IPS DF 4.7 (cell line): Measurements from ENCODE around the gene NTM.

Experiments
- DNase-seq: peaks from one replicate; pipeline ENCODE4 v3.0.0-alpha.2; 2013; ENCODE audit warnings: low spot score; ENCODE audit errors: extremely low read depth

The NTM gene

DNA sequence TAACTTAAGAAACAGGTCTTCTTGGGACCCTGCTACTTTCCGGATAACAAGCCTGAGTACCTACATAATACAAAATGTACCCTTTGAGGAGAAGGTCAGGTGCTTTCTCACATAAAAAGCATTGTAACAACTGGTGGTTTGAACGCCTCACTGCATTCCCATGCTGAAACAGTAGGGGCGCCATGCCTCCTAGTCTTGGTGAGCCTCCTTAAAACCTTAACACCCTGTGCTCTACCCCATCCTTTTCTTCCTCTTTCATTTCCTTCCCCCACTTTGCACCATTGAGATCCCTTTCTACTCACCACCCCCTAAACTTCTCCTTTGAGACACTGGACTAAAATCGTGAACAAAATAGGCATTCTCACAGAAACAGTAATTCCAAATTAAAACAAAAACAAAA lies 729.3 kb downstream of the NTM start:
- DNase-seq: no peak

DNA sequence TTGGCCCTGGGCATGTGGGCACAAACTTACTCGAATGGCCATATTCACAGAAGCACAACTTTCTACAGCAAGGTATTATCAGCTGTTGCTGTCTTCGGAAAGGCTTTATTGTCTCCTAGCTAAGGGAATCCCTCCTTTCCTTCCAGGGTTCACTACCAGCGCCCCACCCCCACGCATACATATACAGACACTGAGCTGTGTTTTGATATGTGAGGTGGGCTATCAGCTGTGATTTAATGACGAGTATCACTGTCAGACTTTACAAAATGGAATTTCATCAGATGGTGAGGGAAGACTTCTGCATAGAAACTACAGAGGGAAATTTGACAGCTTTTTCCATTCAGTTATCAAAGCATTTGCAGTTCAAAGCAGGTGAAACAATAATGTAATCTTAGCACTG lies 730.2 kb downstream of the NTM start:
- DNase-seq: no peak

DNA sequence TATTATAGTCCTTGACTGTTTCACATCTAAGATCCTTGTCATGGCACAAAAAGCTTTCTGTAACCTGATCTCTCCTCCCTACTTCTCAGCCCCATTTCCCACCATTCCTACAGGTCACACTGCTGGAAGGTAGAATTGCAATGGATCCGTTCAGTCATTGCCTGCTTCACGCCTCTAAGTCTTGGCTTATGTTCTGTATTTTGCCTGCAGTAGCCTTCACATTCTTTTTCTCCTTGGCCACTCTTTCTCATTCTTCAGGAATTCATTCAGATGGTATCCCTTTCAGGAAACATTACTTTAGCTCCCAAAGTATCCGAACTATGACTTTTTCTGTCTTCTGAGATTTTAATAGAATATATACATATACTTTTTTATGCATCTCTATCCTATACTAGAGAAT lies 731.5 kb downstream of the NTM start:
- DNase-seq: no peak

- DNase-seq: no peak
Observed at GRCh38 chr11:132103021-132103420, 732.6 kb downstream of the NTM start.

GRCh38 chr11:132106096-132106982 lies 735.9 kb downstream of the NTM start:
- no peak for DNase-seq

DNA sequence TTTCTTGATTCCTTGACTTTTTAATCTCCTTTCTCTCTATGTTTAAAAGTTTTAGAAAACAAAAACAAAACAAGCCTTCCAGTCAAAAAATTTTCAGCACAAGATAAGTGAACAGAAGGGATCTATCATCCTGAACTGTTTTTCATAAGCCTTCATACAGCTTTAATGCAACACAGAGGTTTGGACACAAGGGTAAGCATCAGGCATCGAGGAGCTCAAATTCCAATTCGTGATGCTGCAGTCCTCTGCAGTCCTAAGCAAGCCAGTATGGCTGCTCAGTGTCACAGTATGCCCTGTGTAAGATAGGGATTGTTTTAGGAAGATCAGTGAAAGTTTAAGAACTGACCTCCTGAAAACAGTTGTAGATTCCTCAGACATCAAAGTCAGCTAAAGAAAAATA lies 740.9 kb downstream of the NTM start:
- no peak for DNase-seq

GRCh38 chr11:132111838-132112237 lies 741.4 kb downstream of the NTM start:
- no peak for DNase-seq

DNA sequence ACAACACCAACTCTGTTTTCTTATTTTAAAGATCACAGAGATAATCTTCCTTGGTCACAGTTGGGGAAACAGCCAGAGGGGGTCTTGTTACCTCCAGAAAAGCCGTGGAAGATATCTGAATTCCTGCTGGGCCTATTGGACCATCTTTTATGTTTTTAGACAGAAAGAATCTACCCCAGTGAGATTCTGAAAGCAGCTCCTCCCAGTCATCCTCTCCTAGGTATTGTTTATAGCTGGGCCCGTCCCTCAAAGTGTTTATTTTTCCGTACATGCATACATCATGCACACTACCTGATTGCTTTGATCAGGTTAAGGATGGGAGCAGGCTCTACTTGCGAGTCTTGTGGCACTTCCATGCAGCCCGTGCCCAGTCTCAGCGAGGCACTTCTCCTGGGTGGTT lies 742.4 kb downstream of the NTM start:
- DNase-seq: no peak

GRCh38 chr11:132114185-132114584 lies 743.8 kb downstream of the NTM start:
- DNase-seq: no peak

GRCh38 chr11:132114743-132115142 lies 744.3 kb downstream of the NTM start:
- DNase-seq: no peak

- DNase-seq: no peak
Observed at GRCh38 chr11:132115454-132115853, 745.0 kb downstream of the NTM start.

- no peak for DNase-seq
Observed at GRCh38 chr11:132116516-132116915, 746.1 kb downstream of the NTM start.

GRCh38 chr11:132118661-132119060 lies 748.2 kb downstream of the NTM start:
- DNase-seq: no peak

DNA sequence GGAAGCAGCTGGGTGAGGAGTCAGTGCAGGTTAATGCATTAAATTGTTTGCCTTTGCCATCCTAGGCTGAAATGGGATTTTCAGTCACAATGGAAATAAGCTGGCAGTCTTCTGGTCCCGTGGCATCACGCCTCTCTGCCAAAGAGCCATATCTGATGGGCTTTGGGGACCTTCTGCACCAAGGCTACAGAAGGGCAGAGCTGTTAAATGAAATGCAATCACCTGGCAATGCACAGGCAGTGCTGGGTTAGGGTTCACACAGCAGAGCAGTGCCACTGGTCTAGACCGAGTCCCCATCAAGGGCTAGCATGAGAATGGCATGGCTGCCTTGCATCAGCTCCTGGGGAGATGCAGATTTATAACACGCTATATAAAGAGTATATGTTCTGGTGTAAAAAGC lies 749.2 kb downstream of the NTM start:
- no peak for DNase-seq

- DNase-seq: no peak
Observed at GRCh38 chr11:132122735-132123134, 752.3 kb downstream of the NTM start.

- DNase-seq: no peak
Observed at GRCh38 chr11:132123449-132123848, 753.0 kb downstream of the NTM start.

- DNase-seq: no peak
Observed at GRCh38 chr11:132123854-132124835, 753.7 kb downstream of the NTM start.

- DNase-seq: no peak
Observed at GRCh38 chr11:132125988-132126871, 755.8 kb downstream of the NTM start.

DNA sequence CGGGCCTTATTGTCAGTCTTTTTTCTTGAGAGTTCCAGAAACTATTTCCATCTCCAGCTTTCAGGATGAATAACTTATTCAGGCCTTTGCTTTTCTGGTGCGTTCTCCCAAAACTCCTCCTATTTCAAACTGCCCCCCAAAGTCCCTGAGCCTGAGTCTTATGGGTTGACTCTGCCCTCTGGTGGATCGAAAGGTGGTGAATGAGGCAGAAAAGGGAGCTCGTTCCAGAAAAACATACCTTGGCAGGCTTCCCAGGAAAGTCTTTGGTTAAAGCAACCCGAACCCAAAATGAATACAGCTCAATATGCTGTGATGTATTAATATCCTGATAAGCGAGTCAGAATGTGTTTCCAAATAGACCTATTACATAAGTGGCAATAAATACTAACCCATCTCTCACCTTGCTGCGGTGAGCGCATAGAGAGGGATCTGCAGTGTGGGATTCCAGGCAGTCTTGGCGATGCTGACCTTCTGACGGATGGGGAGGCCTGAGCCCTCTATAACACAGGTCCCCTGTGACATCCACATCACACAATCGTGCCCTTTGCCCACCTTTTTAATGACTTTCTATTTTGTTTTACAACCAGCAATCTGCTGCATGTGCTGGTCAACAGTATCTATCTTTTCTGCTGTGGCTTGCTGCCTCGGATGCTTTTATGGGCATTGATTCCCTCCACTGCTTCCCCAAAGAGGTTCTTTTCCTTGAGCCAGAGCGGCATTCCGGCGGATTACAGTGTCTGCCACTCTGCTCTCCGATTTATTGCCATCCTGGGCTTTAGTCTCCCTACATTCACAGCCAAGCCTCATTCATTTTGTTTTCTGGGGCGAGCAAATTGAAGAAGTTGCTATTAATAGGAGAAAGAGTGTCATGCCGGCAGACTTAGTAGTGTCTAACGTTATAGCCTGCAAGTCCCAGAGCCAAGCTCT lies 756.8 kb downstream of the NTM start:
- DNase-seq: no peak

DNA sequence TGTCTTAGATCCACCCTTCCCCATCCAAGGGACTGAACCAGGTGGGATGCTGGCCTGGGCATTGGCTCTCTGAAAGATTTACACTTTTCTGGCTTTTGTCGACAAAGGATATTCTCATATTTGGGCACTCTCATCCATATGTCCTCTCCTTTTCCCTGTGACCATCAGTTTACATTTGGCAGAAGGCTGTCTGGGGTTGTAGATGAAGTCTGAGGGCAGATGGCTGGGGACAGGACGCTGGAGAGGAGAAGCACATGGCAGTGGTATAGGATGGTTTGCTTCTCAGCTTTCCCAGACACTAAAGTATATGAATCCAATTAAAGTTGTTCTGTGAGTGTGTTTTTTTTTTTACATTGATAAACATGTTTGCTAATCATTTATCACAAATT lies 757.5 kb downstream of the NTM start:
- no peak for DNase-seq
